Measurements from ENCODE around the gene SLC7A10. TPM values are rescaled to one million over a fixed set of nuclear protein-coding genes. Genes with fewer than 3 reads are reported as not detected.

Gene SLC7A10
- total RNA-seq (2014; rRNA removed; shearing (Covaris generic)): not detected in 2 replicates

- Histone ChIP-seq H3K4me1 (replicated peaks) (peaks cover 4% of the 10 kb centered on the region; the same call in 1 of the 2 replicates), H3K27me3 (replicated peaks) (peaks cover 63% of the 10 kb centered on the region), H3K4me3 (no peak within 1 kb of the TSS), H3K27ac (no peak within 1 kb of the TSS), H3K36me3 (no peaks in the 10 kb centered on the region), H3K9me3 (replicated peaks) (peaks cover 21% of the 10 kb centered on the region)
- DNase-seq (ENCODE audit: low read depth in 1 of 2, low spot score in 2 of 2): no peak
Observed at GRCh38 chr19:33225458-33225926, at the start of gene SLC7A10. Gene SLC7A10, minus strand, starts transcription at chr19:33225850. Its CDS starts 147 bp downstream, at chr19:33225703.

- no peaks in the 10 kb centered on the region for H3K36me3 ChIP-seq
- H3K4me3 ChIP-seq: no peak overlapping the region
- H3K9me3 ChIP-seq (replicated peaks): no peaks in the 10 kb centered on the region
- 0 out of 2 replicates have a peak, but pooled peaks cover 4% of the 10 kb centered on the region for H3K27me3 ChIP-seq (replicated peaks)
- no peak overlapping the region for H3K27ac ChIP-seq
- no peak for DNase-seq (ENCODE audit: low read depth in 1 of 2, low spot score in 2 of 2)
- H3K4me1 ChIP-seq (replicated peaks): no peaks in the 10 kb centered on the region
Observed at GRCh38 chr19:33274663-33275558, 49.3 kb upstream of the SLC7A10 start.

- H3K4me3 ChIP-seq: no peak overlapping the region
- H3K27ac ChIP-seq: no peak overlapping the region
- no peaks in the 10 kb centered on the region for H3K9me3 ChIP-seq (replicated peaks)
- no peaks in the 10 kb centered on the region for H3K4me1 ChIP-seq (replicated peaks)
- H3K36me3 ChIP-seq: no peaks in the 10 kb centered on the region
- H3K27me3 ChIP-seq (replicated peaks): 0 out of 2 replicates have a peak, but pooled peaks cover 4% of the 10 kb centered on the region
- DNase-seq (ENCODE audit: low read depth in 1 of 2, low spot score in 2 of 2): peak in 1 of 2 experiments; percentile 12
Observed at GRCh38 chr19:33273881-33274662, 48.4 kb upstream of the SLC7A10 start.

GRCh38 chr19:33273065-33273736 is 47.6 kb upstream of the SLC7A10 start:
- no peak overlapping the region for H3K4me3 ChIP-seq
- no peak overlapping the region for H3K27ac ChIP-seq
- no peaks in the 10 kb centered on the region for H3K4me1 ChIP-seq (replicated peaks)
- no peak for DNase-seq (ENCODE audit: low read depth in 1 of 2, low spot score in 2 of 2)
- 0 out of 2 replicates have a peak, but pooled peaks cover 4% of the 10 kb centered on the region for H3K27me3 ChIP-seq (replicated peaks)
- H3K9me3 ChIP-seq (replicated peaks): no peaks in the 10 kb centered on the region
- no peaks in the 10 kb centered on the region for H3K36me3 ChIP-seq

- no peaks in the 10 kb centered on the region for H3K4me1 ChIP-seq (replicated peaks)
- DNase-seq (ENCODE audit: low read depth in 1 of 2, low spot score in 2 of 2): no peak
- no peaks in the 10 kb centered on the region for H3K36me3 ChIP-seq
- H3K27me3 ChIP-seq (replicated peaks): peaks cover 10% of the 10 kb centered on the region; the same call in 1 of the 2 replicates
- no peak overlapping the region for H3K27ac ChIP-seq
- H3K9me3 ChIP-seq (replicated peaks): no peaks in the 10 kb centered on the region
- no peak overlapping the region for H3K4me3 ChIP-seq
Observed at GRCh38 chr19:33271246-33272021, 45.8 kb upstream of the SLC7A10 start.

- H3K9me3 ChIP-seq (replicated peaks): no peaks in the 10 kb centered on the region
- no peaks in the 10 kb centered on the region for H3K36me3 ChIP-seq
- H3K4me3 ChIP-seq: no peak overlapping the region
- H3K27me3 ChIP-seq (replicated peaks): peaks cover 10% of the 10 kb centered on the region; the same call in 1 of the 2 replicates
- no peak overlapping the region for H3K27ac ChIP-seq
- DNase-seq (ENCODE audit: low read depth in 1 of 2, low spot score in 2 of 2): no peak
- H3K4me1 ChIP-seq (replicated peaks): no peaks in the 10 kb centered on the region
Observed at GRCh38 chr19:33270769-33271168, 45.1 kb upstream of the SLC7A10 start.

- DNase-seq (ENCODE audit: low read depth in 1 of 2, low spot score in 2 of 2): no peak
- H3K4me1 ChIP-seq (replicated peaks): no peaks in the 10 kb centered on the region
- H3K27ac ChIP-seq: no peak overlapping the region
- peaks cover 10% of the 10 kb centered on the region; the same call in 1 of the 2 replicates for H3K27me3 ChIP-seq (replicated peaks)
- no peak overlapping the region for H3K4me3 ChIP-seq
- H3K9me3 ChIP-seq (replicated peaks): no peaks in the 10 kb centered on the region
- H3K36me3 ChIP-seq: no peaks in the 10 kb centered on the region
Observed at GRCh38 chr19:33269016-33269415, 43.4 kb upstream of the SLC7A10 start.

GRCh38 chr19:33268162-33268991 is 42.7 kb upstream of the SLC7A10 start:
- Histone ChIP-seq H3K27ac (no peak overlapping the region), H3K9me3 (replicated peaks) (no peaks in the 10 kb centered on the region), H3K4me3 (no peak overlapping the region), H3K4me1 (replicated peaks) (no peaks in the 10 kb centered on the region), H3K36me3 (no peaks in the 10 kb centered on the region), H3K27me3 (replicated peaks) (peaks cover 14% of the 10 kb centered on the region; the same call in 1 of the 2 replicates)
- no peak for DNase-seq (ENCODE audit: low read depth in 1 of 2, low spot score in 2 of 2)

- no peaks in the 10 kb centered on the region for H3K9me3 ChIP-seq (replicated peaks)
- no peaks in the 10 kb centered on the region for H3K4me1 ChIP-seq (replicated peaks)
- no peak for DNase-seq (ENCODE audit: low read depth in 1 of 2, low spot score in 2 of 2)
- no peaks in the 10 kb centered on the region for H3K36me3 ChIP-seq
- H3K27ac ChIP-seq: no peak overlapping the region
- no peak overlapping the region for H3K4me3 ChIP-seq
- peaks cover 19% of the 10 kb centered on the region for H3K27me3 ChIP-seq (replicated peaks)
Observed at GRCh38 chr19:33267706-33268105, 42.1 kb upstream of the SLC7A10 start.

- Histone ChIP-seq H3K4me1 (replicated peaks) (no peaks in the 10 kb centered on the region), H3K4me3 (no peak overlapping the region), H3K9me3 (replicated peaks) (no peaks in the 10 kb centered on the region), H3K27me3 (replicated peaks) (peaks cover 21% of the 10 kb centered on the region), H3K27ac (no peak overlapping the region), H3K36me3 (no peaks in the 10 kb centered on the region)
- no peak for DNase-seq (ENCODE audit: low read depth in 1 of 2, low spot score in 2 of 2)
Observed at GRCh38 chr19:33266974-33267484, 41.4 kb upstream of the SLC7A10 start.

- H3K9me3 ChIP-seq (replicated peaks): no peaks in the 10 kb centered on the region
- H3K4me1 ChIP-seq (replicated peaks): no peaks in the 10 kb centered on the region
- no peaks in the 10 kb centered on the region for H3K36me3 ChIP-seq
- no peak for DNase-seq (ENCODE audit: low read depth in 1 of 2, low spot score in 2 of 2)
- H3K27me3 ChIP-seq (replicated peaks): peaks cover 25% of the 10 kb centered on the region
- H3K27ac ChIP-seq: no peak overlapping the region
- no peak overlapping the region for H3K4me3 ChIP-seq
Observed at GRCh38 chr19:33264881-33265445, 39.3 kb upstream of the SLC7A10 start.

All from SJSA1 (cell line).